Kidney (tissue), 22 donors: Measurements from ENCODE around the gene MAN1A2. TPM values are rescaled to one million over a fixed set of nuclear protein-coding genes. Genes with fewer than 3 reads are reported as not detected.
A peak's percentile ranks its signal among the peaks of the same experiment; 100 is the strongest.

Experiments used
- DNase-seq, 5 donors: peaks; one replicate each; pipeline ENCODE4 v3.0.0-alpha.2; 2013 to 2020
- FAIRE-seq: peaks from 2 replicates; lab custom pipeline; 2012; peaks lifted over from hg19 to GRCh38; lab: Jason Lieb, UNC
- H3K27ac ChIP-seq, 2 donors: one replicate each; pipeline ENCODE4 v1.7.0; 2013; ENCODE audit warnings: low read depth in 2 of 2, low read length in 2 of 2, inconsistent platforms in 1 of 2
- H3K27me3 ChIP-seq: one replicate; pipeline ENCODE4 v1.7.1; 2013; ENCODE audit warnings: low read length, inconsistent platforms; ENCODE audit not compliant: control insufficient read depth, insufficient read depth
- H3K36me3 ChIP-seq, 3 donors: one replicate each; pipeline versions ENCODE4 v1.7.0 to v1.7.1; 2013; ENCODE audit warnings: low read length in 3 of 3, control low read depth in 1 of 3, inconsistent platforms in 1 of 3; ENCODE audit not compliant: insufficient read depth in 3 of 3, control insufficient read depth in 2 of 3
- H3K4me1 ChIP-seq, 3 donors: one replicate each; pipeline versions ENCODE4 v1.7.0 to v1.7.1; 2013; ENCODE audit warnings: low read length in 3 of 3, inconsistent platforms in 1 of 3, low read depth in 1 of 3; ENCODE audit not compliant: control insufficient read depth in 2 of 3, insufficient read depth in 2 of 3
- H3K4me3 ChIP-seq, 3 donors: one replicate each; pipeline versions ENCODE4 v1.7.0 to v1.8.1; 2013; ENCODE audit warnings: low read length in 3 of 3, control low read depth in 1 of 3, inconsistent platforms in 1 of 3
- H3K9ac ChIP-seq, 3 donors: one replicate each; pipeline versions ENCODE4 v1.7.0 to v1.7.1; 2013; ENCODE audit warnings: low read length in 3 of 3, control low read depth in 1 of 3, inconsistent platforms in 1 of 3
- H3K9me3 ChIP-seq, 3 donors: one replicate each; pipeline versions ENCODE4 v1.7.0 to v1.7.1; 2013; ENCODE audit warnings: low read length in 3 of 3, control low read depth in 1 of 3, inconsistent platforms in 1 of 3; ENCODE audit not compliant: control insufficient read depth in 2 of 3, insufficient read depth in 1 of 3
- CTCF ChIP-seq: IDR thresholded peaks from 3 replicates; pipeline ENCODE4 v1.5.1; 2012; ENCODE audit warnings: mild to moderate bottlenecking, moderate library complexity, borderline replicate concordance; ENCODE audit not compliant: insufficient read depth; ENCODE audit errors: extremely low read depth
- intact Hi-C: fragments of 100-400 bp; cut with DNase I; formaldehyde crosslinking; loops from one replicate; pipeline ENCODE4 v1.11.1; 2022
- long read RNA-seq, 10 donors: library from polyadenylated mRNA in 1 of 10; unstranded in 1 of 10; transcript quantifications; one replicate each; pipeline ENCODE4 v2.0.0 and lab custom pipeline, GENCODE V29; 2021 to 2026
- polyA plus RNA-seq: library from polyadenylated mRNA; stranded (reverse); fragments of 350-450 nt; fragmentation: Illumina TruSeq; extraction: RNeasy Lipid Tissue Mini Kit (QIAGEN cat#74804); gene quantifications from one replicate; pipeline ENCODE4 v1.2.3, GENCODE V29; 2014; ENCODE audit warnings: low read depth, low replicate concordance; ENCODE audit not compliant: insufficient read depth
- total RNA-seq: library from RNA; stranded (reverse); fragmentation: NEBNext Ultra II Directional; extraction: Animal tissue kit (Norgen Biotek cat#: 25700); gene quantifications from one replicate; pipeline ENCODE4 v1.2.1, GENCODE V29; 2021
- donor health status: control.
- donor health status: control.
- donor health status: control.
- donor health status: control.
- donor health status: control.
- donor health status: DM: yes; HTN: yes; CAD: no.
- donor health status: Normal renal cell carcinoma (clear cell type).

The MAN1A2 gene
- 54.4 TPM for total RNA-seq
- 8.0 TPM for polyA plus RNA-seq
- long read RNA-seq, donor 1, full-length matches to known transcripts = 2 of 16 reads
- long read RNA-seq, donor 1, partial matches to known transcripts = 14 of 16 reads
- long read RNA-seq, donor 1, other reads (novel, unspliced or antisense) = 0 of 16 reads
- long read RNA-seq, donor 2, full-length matches to known transcripts = 4 of 11 reads
- long read RNA-seq, donor 2, partial matches to known transcripts = 7 of 11 reads
- long read RNA-seq, donor 2, other reads (novel, unspliced or antisense) = 0 of 11 reads
- long read RNA-seq, donor 3, partial matches to known transcripts = 14 of 14 reads
- long read RNA-seq, donor 3, other reads (novel, unspliced or antisense) = 0 of 14 reads
- long read RNA-seq, donor 4, full-length matches to known transcripts = 5 of 11 reads
- long read RNA-seq, donor 4, partial matches to known transcripts = 6 of 11 reads
- long read RNA-seq, donor 4, other reads (novel, unspliced or antisense) = 0 of 11 reads
- long read RNA-seq, donor 5, full-length matches to known transcripts = 1 of 1 reads
- long read RNA-seq, donor 5, partial matches to known transcripts = 0 of 1 reads
- long read RNA-seq, donor 5, other reads (novel, unspliced or antisense) = 0 of 1 reads
- long read RNA-seq, donor 6, partial matches to known transcripts = 57 of 57 reads
- long read RNA-seq, donor 6, other reads (novel, unspliced or antisense) = 0 of 57 reads
- long read RNA-seq, donor 7, full-length matches to known transcripts = 4 of 48 reads
- long read RNA-seq, donor 7, partial matches to known transcripts = 38 of 48 reads
- long read RNA-seq, donor 7, other reads (novel, unspliced or antisense) = 6 of 48 reads
- long read RNA-seq, donor 8, full-length matches to known transcripts = 4 of 23 reads
- long read RNA-seq, donor 8, partial matches to known transcripts = 19 of 23 reads
- long read RNA-seq, donor 8, other reads (novel, unspliced or antisense) = 0 of 23 reads
- long read RNA-seq, donor 9, partial matches to known transcripts = 5 of 5 reads
- long read RNA-seq, donor 9, other reads (novel, unspliced or antisense) = 0 of 5 reads
- long read RNA-seq, donor 10, full-length matches to known transcripts = 2 of 39 reads
- long read RNA-seq, donor 10, partial matches to known transcripts = 37 of 39 reads
- long read RNA-seq, donor 10, other reads (novel, unspliced or antisense) = 0 of 39 reads

- H3K27ac ChIP-seq = peak within 1 kb of the TSS; percentile 92 to 95
- H3K27me3 ChIP-seq = no peaks in the 10 kb centered on the region
- FAIRE-seq (no peak), DNase-seq (peak; percentile 87 to 97 (median 93))
- no peaks in the 10 kb centered on the region for H3K4me1 ChIP-seq
- no peaks in the 10 kb centered on the region for H3K36me3 ChIP-seq
- H3K4me3 ChIP-seq = peak within 1 kb of the TSS; percentile 84 to 94 (median 91)
- H3K9me3 ChIP-seq = no peaks in the 10 kb centered on the region
- intact Hi-C loops = no loop called here
- TF ChIP-seq CTCF = no peak
- H3K9ac ChIP-seq = peak within 1 kb of the TSS; percentile 73 to 97 (median 93)
These were observed at the start of gene MAN1A2 for GRCh38 chr1:117367046-117368025. TSS of gene MAN1A2 (plus strand) at chr1:117367449. CDS start at chr1:117368184, 735 bp downstream.

- DNase-seq (no peak), FAIRE-seq (no peak)
- Histone ChIP-seq H3K9me3 (no peaks in the 10 kb centered on the region), H3K4me3 (no peak overlapping the region), H3K27me3 (no peaks in the 10 kb centered on the region), H3K36me3 (no peaks in the 10 kb centered on the region), H3K9ac (no peak overlapping the region), H3K4me1 (no peaks in the 10 kb centered on the region), H3K27ac (no peak overlapping the region)
- no peak for TF ChIP-seq CTCF
- intact Hi-C loops = no loop called here
These were observed 49.2 kb upstream of the MAN1A2 start for GRCh38 chr1:117318011-117318410.

GRCh38 chr1:117318426-117318825, 48.8 kb upstream of the MAN1A2 start:
- TF ChIP-seq CTCF = no peak
- intact Hi-C loops = no loop called here
- Histone ChIP-seq H3K27me3 (no peaks in the 10 kb centered on the region), H3K4me1 (no peaks in the 10 kb centered on the region), H3K4me3 (no peak overlapping the region), H3K9me3 (no peaks in the 10 kb centered on the region), H3K36me3 (no peaks in the 10 kb centered on the region), H3K9ac (no peak overlapping the region), H3K27ac (no peak overlapping the region)
- FAIRE-seq = no peak
- peak in 2 of 5 donors; percentile 36 to 58 for DNase-seq
